Osteocyte (in vitro differentiated cells): Measurements from ENCODE around the gene SMURF1. TPM values are rescaled to one million over a fixed set of nuclear protein-coding genes. Genes with fewer than 3 reads are reported as not detected.

Experiments
- DNase-seq: peaks from one replicate; pipeline ENCODE4 v3.0.0; 2021; ENCODE audit warnings: mixed read lengths; ENCODE audit not compliant: unreplicated experiment; ENCODE audit errors: extremely low spot score
- H3K27ac Mint-ChIP-seq: one replicate; pipeline ENCODE4 v1.8.0; 2021; ENCODE audit warnings: mild to moderate bottlenecking, mixed read lengths; ENCODE audit not compliant: unreplicated experiment
- H3K27me3 Mint-ChIP-seq: one replicate; pipeline ENCODE4 v1.8.0; 2021; ENCODE audit warnings: mixed read lengths; ENCODE audit not compliant: unreplicated experiment
- H3K36me3 Mint-ChIP-seq: one replicate; pipeline ENCODE4 v1.8.0; 2021; ENCODE audit warnings: mixed read lengths; ENCODE audit not compliant: unreplicated experiment
- H3K4me1 Mint-ChIP-seq: one replicate; pipeline ENCODE4 v1.8.0; 2021; ENCODE audit warnings: mixed read lengths; ENCODE audit not compliant: unreplicated experiment
- H3K4me3 Mint-ChIP-seq: one replicate; pipeline ENCODE4 v1.8.0; 2021; ENCODE audit warnings: mild to moderate bottlenecking, moderate library complexity, mixed read lengths; ENCODE audit not compliant: unreplicated experiment
- H3K9me3 Mint-ChIP-seq: one replicate; pipeline ENCODE4 v1.8.0; 2021; ENCODE audit warnings: mixed read lengths; ENCODE audit not compliant: unreplicated experiment
- CTCF ChIP-seq: fragments of 200-600 bp; sonication (generic); IDR thresholded peaks from 2 replicates; pipeline ENCODE4 v1.5.0; 2021; ENCODE audit warnings: antibody characterized with exemption, mild to moderate bottlenecking, moderate library complexity
- long read RNA-seq: library from polyadenylated mRNA; unstranded; transcript quantifications from one replicate; pipeline ENCODE4 v2.0.0, GENCODE V29; 2021
- total RNA-seq: library from RNA; stranded (reverse); gene quantifications from 2 replicates; pipeline ENCODE4 v1.2.1, GENCODE V29; 2021

SMURF1 gene
- total RNA-seq, result 23.6 and 24.1 TPM in 2 replicates
- long read RNA-seq, partial matches to known transcripts, result 3 of 16 reads
- long read RNA-seq, other reads (novel, unspliced or antisense), result 13 of 16 reads

- no peaks in the 10 kb centered on the region for H3K27me3 Mint-ChIP-seq
- H3K4me1 Mint-ChIP-seq, result peaks cover 35% of the 10 kb centered on the region
- DNase-seq, result peak; percentile 90
- TF ChIP-seq CTCF, result no peak
- H3K4me3 Mint-ChIP-seq, result peak within 1 kb of the TSS; percentile 86
- H3K27ac Mint-ChIP-seq, result peak within 1 kb of the TSS; percentile 96
- no peaks in the 10 kb centered on the region for H3K36me3 Mint-ChIP-seq
- no peaks in the 10 kb centered on the region for H3K9me3 Mint-ChIP-seq
These were observed at the start of gene SMURF1 for GRCh38 chr7:99143853-99144672. Gene SMURF1 (minus strand): TSS chr7:99144108. CDS start chr7:99143780, 328 bp downstream.

GRCh38 chr7:99191869-99192596 lies 48.1 kb upstream of the SMURF1 start:
- TF ChIP-seq CTCF, result no peak
- Mint-ChIP-seq H3K27ac (no peak overlapping the region), H3K9me3 (no peaks in the 10 kb centered on the region), H3K4me3 (no peak overlapping the region), H3K27me3 (peaks cover 3% of the 10 kb centered on the region), H3K4me1 (no peaks in the 10 kb centered on the region), H3K36me3 (no peaks in the 10 kb centered on the region)
- DNase-seq, result no peak

- TF ChIP-seq CTCF, result no peak
- no peaks in the 10 kb centered on the region for H3K4me1 Mint-ChIP-seq
- no peak overlapping the region for H3K4me3 Mint-ChIP-seq
- no peak overlapping the region for H3K27ac Mint-ChIP-seq
- DNase-seq, result no peak
- no peaks in the 10 kb centered on the region for H3K9me3 Mint-ChIP-seq
- no peaks in the 10 kb centered on the region for H3K36me3 Mint-ChIP-seq
- H3K27me3 Mint-ChIP-seq, result peaks cover 3% of the 10 kb centered on the region
These were observed 46.6 kb upstream of the SMURF1 start for GRCh38 chr7:99190359-99191009.

- H3K36me3 Mint-ChIP-seq, result no peaks in the 10 kb centered on the region
- no peaks in the 10 kb centered on the region for H3K4me1 Mint-ChIP-seq
- no peak for DNase-seq
- H3K27ac Mint-ChIP-seq, result no peak overlapping the region
- H3K27me3 Mint-ChIP-seq, result peaks cover 7% of the 10 kb centered on the region
- no peak overlapping the region for H3K4me3 Mint-ChIP-seq
- no peak for TF ChIP-seq CTCF
- H3K9me3 Mint-ChIP-seq, result no peaks in the 10 kb centered on the region
These were observed 45.3 kb upstream of the SMURF1 start for GRCh38 chr7:99189222-99189621.
